Measurements from ENCODE around the gene DDX39B. TPM values are rescaled to one million over a fixed set of nuclear protein-coding genes. Genes with fewer than 3 reads are reported as not detected.

Gene DDX39B
- total and polyA plus RNA-seq, 2 of the 4 experiments (the other 2 are of a cell fraction), result 371 to 796 TPM

- Histone ChIP-seq H3K23ac (ENCODE audit: low read depth, low read length) (no peak overlapping the region), H3K9me3 (ENCODE audit: control insufficient read depth, insufficient read depth, low read length) (no peaks in the 10 kb centered on the region), H3K18ac (ENCODE audit: low read depth, low read length) (no peak overlapping the region), H3K4me3 (ENCODE audit: insufficient read depth, low read depth, low read length) (no peak overlapping the region), H2BK15ac (ENCODE audit: low read depth, low read length) (no peak overlapping the region), H3K36me3 (ENCODE audit: control insufficient read depth, insufficient read depth, low read length) (peaks cover 32% of the 10 kb centered on the region), H3K56ac (ENCODE audit: extremely low read depth, insufficient read depth, low read length) (no peak overlapping the region), H3K9me1 (ENCODE audit: insufficient read depth, low read length) (peaks cover 19% of the 10 kb centered on the region; the same call in 1 of the 2 replicates), H2BK5ac (ENCODE audit: low read depth, low read length, poor library complexity, severe bottlenecking) (peak overlapping the region; percentile 40), H3K27me3 (ENCODE audit: control insufficient read depth, insufficient read depth, low read length) (no peaks in the 10 kb centered on the region), H3K14ac (replicated peaks; ENCODE audit: low read depth, low read length) (no peak overlapping the region), H4K91ac (ENCODE audit: insufficient read depth, low read depth, low read length) (no peak overlapping the region), H3K79me1 (ENCODE audit: low read depth in 1 of 2, low read length in 2 of 2) (peaks cover 12 to 23% of the 10 kb centered on the region in 2 experiments), H3K27ac (ENCODE audit: insufficient read depth, low read length) (0 out of 2 replicates have a peak overlapping the region, but pooled peaks have one; percentile 1), H4K8ac (ENCODE audit: low read depth in 2 of 2, low read length in 2 of 2) (no peak overlapping the region), H3K4me1 (ENCODE audit: control insufficient read depth, insufficient read depth, low read length) (peaks cover 18% of the 10 kb centered on the region), H3K4me2 (ENCODE audit: low read depth, low read length) (no peak overlapping the region), H2BK20ac (ENCODE audit: low read depth, low read length) (no peak overlapping the region), H2BK120ac (ENCODE audit: low read depth, low read length) (no peak overlapping the region), H2AFZ (replicated peaks; ENCODE audit: low read length, poor library complexity) (no peak overlapping the region), H2AK9ac (replicated peaks; ENCODE audit: low read depth, low read length, poor library complexity) (no peak overlapping the region), H4K20me1 (ENCODE audit: insufficient read depth, low read length) (no peaks in the 10 kb centered on the region), H2AK5ac (ENCODE audit: low read depth, low read length) (no peak overlapping the region), H3K9ac (ENCODE audit: low read depth, low read length) (no peak overlapping the region), H3K4ac (ENCODE audit: low read depth, low read length) (no peak overlapping the region), H4K5ac (ENCODE audit: low read depth, low read length) (no peak overlapping the region)
- TF ChIP-seq RFX5 (IDR thresholded peaks at IDR 0.05; ENCODE audit: low read depth, low read length), result no peak
- TF ChIP-seq NFE2L2 (IDR thresholded peaks at IDR 0.05; ENCODE audit: low read depth, low read length), result no peak
- no peak for TF ChIP-seq BHLHE40 (IDR thresholded peaks at IDR 0.05; ENCODE audit: low read depth, low read length)
- TF ChIP-seq MAFK (IDR thresholded peaks at IDR 0.05; ENCODE audit: low read depth, low read length), result no peak
- no peak for TF ChIP-seq CTCF (conservative IDR thresholded peaks at IDR 0.05; ENCODE audit: low read depth, low read length)
- TF ChIP-seq USF2 (IDR thresholded peaks at IDR 0.05; ENCODE audit: low read depth, low read length), result no peak
- no peak for TF ChIP-seq CHD1 (IDR thresholded peaks at IDR 0.05; ENCODE audit: low read depth, low read length)
- TF ChIP-seq MAZ (IDR thresholded peaks at IDR 0.05; ENCODE audit: borderline replicate concordance, low read depth, low read length), result no peak
- WGBS, 2 experiments (ENCODE audit: extremely low coverage in 2 of 2, insufficient read length in 1 of 2), result 100% methylated on average over 3 of the region's 14 CpGs; no CpG with 5 or more reads in 1 of the 2 experiments
- BruUV-seq (replicated peaks), result no TSS peak
- DNase-seq (no peak), ATAC-seq (ENCODE audit: low read depth) (no peak)
- intact Hi-C loops (cut with micrococcal nuclease) (no loop called here), dilution Hi-C loops (cut with HindIII; ENCODE audit: low sequenced_read_pairs, unreplicated experiment) (no loop called here), in situ Hi-C loops (cut with MboI; ENCODE audit: low sequenced_read_pairs) (no loop called here)
- ChIA-PET CTCF (no interaction called here), POLR2A (ENCODE audit: unreplicated experiment) (no interaction called here)
Measured at GRCh38 chr6:31558631-31559500, 17.1 kb upstream of the DDX39B start.
